Endothelial cell of umbilical vein (primary cell): Measurements from ENCODE around the gene EGR1. TPM values are rescaled to one million over a fixed set of nuclear protein-coding genes. Genes with fewer than 3 reads are reported as not detected.

Source experiments
- BruUV-seq: library from RNA; stranded (reverse); fragments of 400-500 nt; replicated peaks from 2 replicates; lab custom pipeline; 2021; lab: Mats Ljungman, UMichigan
- CTCF ChIA-PET: fragments of 300-600, 350-600 bp; sonication (Branson Sonifier 250); formaldehyde crosslinking; loops from one replicate; lab custom pipeline; 2021; ENCODE audit warnings: antibody characterized with exemption, inconsistent platforms; lab: Charles Lee
- POLR2A ChIA-PET: fragments of 300-600, 350-600 bp; sonication (Branson Sonifier 250); formaldehyde crosslinking; loops from one replicate; lab custom pipeline; 2021; ENCODE audit warnings: antibody characterized with exemption, inconsistent platforms; lab: Charles Lee
- DNase-seq: peaks from one replicate; pipeline ENCODE4 v3.0.0-alpha.2; 2011; ENCODE audit warnings: low read depth, low spot score
- FAIRE-seq: peaks from 2 replicates; lab custom pipeline; 2011; peaks lifted over from hg19 to GRCh38; lab: Jason Lieb, UNC
- H2AFZ ChIP-seq: 2 replicates; pipeline ENCODE4 v1.6.0; 2012; ENCODE audit warnings: low read depth, low read length, control low read depth, inconsistent platforms
- H3K27ac ChIP-seq: 2 replicates; pipeline ENCODE4 v1.5.1; 2011; ENCODE audit warnings: low read depth, mild to moderate bottlenecking, control low read depth, low read length, moderate library complexity; ENCODE audit not compliant: insufficient read depth
- H3K27me3 ChIP-seq, 2 experiments: 2 replicates each; pipeline versions ENCODE4 v1.6.0 to v1.6.1; 2011; ENCODE audit warnings: low read length in 2 of 2, mixed read lengths in 1 of 2; ENCODE audit not compliant: control insufficient read depth in 2 of 2, insufficient read depth in 2 of 2
- H3K36me3 ChIP-seq, 2 experiments: 2 replicates in 1 of 2; 3 replicates in 1 of 2; pipeline ENCODE4 v1.5.1; 2011; ENCODE audit warnings: low read length in 2 of 2, mild to moderate bottlenecking in 1 of 2, moderate library complexity in 1 of 2; ENCODE audit not compliant: control insufficient read depth in 2 of 2, insufficient read depth in 2 of 2; ENCODE audit errors: extremely low read depth in 1 of 2
- H3K4me1 ChIP-seq: 3 replicates; pipeline ENCODE4 v1.5.1; 2011; ENCODE audit warnings: mild to moderate bottlenecking, low read length; ENCODE audit not compliant: control insufficient read depth, insufficient read depth; ENCODE audit errors: extremely low read depth
- H3K4me2 ChIP-seq: 2 replicates; pipeline ENCODE4 v1.6.1; 2011; ENCODE audit warnings: low read length, control low read depth, mixed read lengths; ENCODE audit not compliant: insufficient read depth
- H3K4me3 ChIP-seq, 3 experiments: fragments of 200-600 bp in 1 of 3; sonication (generic), shearing (Covaris generic) in 1 of 3; replicated peaks in 1 of 3; 2 replicates each; pipeline ENCODE4 v1.5.1; 2011 to 2016; ENCODE audit warnings: control low read depth in 3 of 3, low read length in 3 of 3, mild to moderate bottlenecking in 2 of 3, inconsistent platforms in 1 of 3, low read depth in 1 of 3, moderate library complexity in 1 of 3; ENCODE audit not compliant: insufficient read depth in 1 of 3
- H3K79me2 ChIP-seq: 2 replicates; pipeline ENCODE4 v1.6.0; 2012; ENCODE audit warnings: low read length, inconsistent platforms; ENCODE audit not compliant: control insufficient read depth, insufficient read depth
- H3K9ac ChIP-seq: replicated peaks from 2 replicates; pipeline ENCODE3; 2011; ENCODE audit warnings: low read length, control low read depth; ENCODE audit not compliant: insufficient read depth; ENCODE audit errors: extremely low read depth
- H3K9me1 ChIP-seq: replicated peaks from 3 replicates; pipeline ENCODE4 v1.6.0; 2011; ENCODE audit warnings: mild to moderate bottlenecking, low read length; ENCODE audit not compliant: control insufficient read depth, insufficient read depth; ENCODE audit errors: extremely low read depth
- H3K9me3 ChIP-seq: replicated peaks from 2 replicates; pipeline ENCODE4 v1.5.1; 2012; ENCODE audit warnings: low read length, inconsistent platforms; ENCODE audit not compliant: control insufficient read depth, insufficient read depth
- H4K20me1 ChIP-seq: replicated peaks from 2 replicates; pipeline ENCODE3; 2011; ENCODE audit warnings: mild to moderate bottlenecking, low read length; ENCODE audit not compliant: control insufficient read depth, insufficient read depth; ENCODE audit errors: extremely low read depth
- CTCF ChIP-seq, 2 donors: IDR thresholded peaks; 1 replicate in 1 of 2; 2 replicates in 1 of 2; pipeline ENCODE4 v1.5.1; 2011; ENCODE audit warnings: low read length in 2 of 2, mild to moderate bottlenecking in 2 of 2, moderate library complexity in 2 of 2, control low read depth in 1 of 2, inconsistent platforms in 1 of 2, low read depth in 1 of 2; ENCODE audit not compliant: insufficient read depth in 1 of 2; ENCODE audit errors: extremely low read depth in 1 of 2
- EZH2 ChIP-seq: IDR thresholded peaks from 2 replicates; pipeline ENCODE4 v1.6.1; 2012; ENCODE audit warnings: borderline replicate concordance, low read depth, mild to moderate bottlenecking, moderate library complexity, low read length, inconsistent platforms; ENCODE audit not compliant: severe bottlenecking
- FOS ChIP-seq: IDR thresholded peaks from 2 replicates; pipeline ENCODE4 v1.6.1; 2011; ENCODE audit warnings: mild to moderate bottlenecking, low read length, moderate library complexity, borderline replicate concordance; ENCODE audit not compliant: insufficient read depth
- GATA2 ChIP-seq: IDR thresholded peaks from 2 replicates; pipeline ENCODE4 v1.7.0; 2011; ENCODE audit warnings: low read depth, mild to moderate bottlenecking, moderate library complexity, mixed read lengths, low read length; ENCODE audit not compliant: insufficient read length, insufficient read depth
- JUN ChIP-seq: IDR thresholded peaks from 2 replicates; pipeline ENCODE4 v1.6.1; 2011; ENCODE audit warnings: borderline replicate concordance, low read depth; ENCODE audit not compliant: insufficient read length, insufficient read depth
- MAX ChIP-seq: IDR thresholded peaks from 2 replicates; pipeline ENCODE4 v1.6.1; 2011; ENCODE audit not compliant: insufficient read depth, insufficient read length
- MYC ChIP-seq: IDR thresholded peaks from one replicate; pipeline ENCODE4 v1.6.1; 2011; ENCODE audit warnings: mild to moderate bottlenecking, low read depth, low read length
- POLR2A ChIP-seq: IDR thresholded peaks from 2 replicates; pipeline ENCODE4 v1.6.1; 2012; ENCODE audit warnings: low read depth, mild to moderate bottlenecking, control low read depth, low read length
- POLR2AphosphoS5 ChIP-seq: IDR thresholded peaks from 2 replicates; pipeline ENCODE4 v1.6.1; 2012; ENCODE audit warnings: low read depth, mild to moderate bottlenecking, control low read depth, low read length, moderate library complexity; ENCODE audit not compliant: insufficient read depth
- dilution Hi-C: fragments of 300-500 bp; cut with MboI; formaldehyde crosslinking; loops from one replicate; pipeline ENCODE4 v1.15.0; 2019; ENCODE audit warnings: low sequenced_read_pairs; ENCODE audit not compliant: extremely low pct_ligation_motif_present
- intact Hi-C: fragments of 100-400 bp; cut with micrococcal nuclease; formaldehyde crosslinking; loops from one replicate; pipeline ENCODE4 v1.10.0; 2022
- polyA plus RNA-seq, 4 experiments: library from polyadenylated mRNA; depleted of rRNA in 3 of 4; stranded (reverse) in 3 of 4; unstranded in 1 of 4; fragments of >200 nt; gene quantifications; 2 replicates each; pipeline versions ENCODE4 v1.2.1 to v1.2.3, GENCODE V29; 2011 to 2012; ENCODE audit warnings: missing spikeins in 1 of 4
- total RNA-seq: library from RNA; stranded (reverse); gene quantifications from 2 replicates; pipeline ENCODE4 v1.2.3, GENCODE V29; 2021

EGR1 gene
- total and polyA plus RNA-seq, 2 donors (not counting 3 experiments of a cell fraction or from before 2014, with no cell fraction given): 5.5 to 6.5 TPM

GRCh38 chr5:138448481-138449398 lies 16.5 kb upstream of the EGR1 start:
- CTCF ChIA-PET: interaction anchor here (0.9 to 9.4 kb wide), 16 partner anchors 7 to 99 kb away, joined by 3 to 207 read pairs (median 4); partner anchors contain the start of genes EGR1 and REEP2
- no peaks in the 10 kb centered on the region for H3K9me1 ChIP-seq
- POLR2A ChIA-PET: interaction anchor here (1.4 kb wide), 1 partner anchor 10 kb away, joined by 3 read pairs; the partner anchor contains the start of gene REEP2
- H3K4me1 ChIP-seq: no peaks in the 10 kb centered on the region
- dilution Hi-C loops (no loop called here), intact Hi-C loops (no loop called here)
- no peaks in the 10 kb centered on the region for H3K9me3 ChIP-seq
- H3K79me2 ChIP-seq: no peaks in the 10 kb centered on the region
- DNase-seq (no peak), FAIRE-seq (no peak)
- no peak overlapping the region for H3K27ac ChIP-seq
- TF ChIP-seq MYC: no peak
- TF ChIP-seq POLR2AphosphoS5: no peak
- TF ChIP-seq MAX: no peak
- no peak for TF ChIP-seq CTCF (IDR thresholded peaks at IDR 0.05; ENCODE audit: extremely low read depth in 1 of 2, insufficient read depth in 1 of 2, low read depth in 1 of 2, low read length in 2 of 2)
- TF ChIP-seq FOS: no peak
- TF ChIP-seq JUN: no peak
- TF ChIP-seq GATA2: no peak
- no peak for TF ChIP-seq EZH2
- no peak for TF ChIP-seq POLR2A
- H3K4me2 ChIP-seq: no peak overlapping the region
- H3K4me3 ChIP-seq: no peak overlapping the region
- no peaks in the 10 kb centered on the region for H3K36me3 ChIP-seq
- H2AFZ ChIP-seq: no peak overlapping the region
- no TSS peak for BruUV-seq
- no peak overlapping the region for H3K9ac ChIP-seq
- no peaks in the 10 kb centered on the region for H4K20me1 ChIP-seq
- no peaks in the 10 kb centered on the region for H3K27me3 ChIP-seq
